ENCODE data around the gene SBSN.

Gene SBSN, protein sequence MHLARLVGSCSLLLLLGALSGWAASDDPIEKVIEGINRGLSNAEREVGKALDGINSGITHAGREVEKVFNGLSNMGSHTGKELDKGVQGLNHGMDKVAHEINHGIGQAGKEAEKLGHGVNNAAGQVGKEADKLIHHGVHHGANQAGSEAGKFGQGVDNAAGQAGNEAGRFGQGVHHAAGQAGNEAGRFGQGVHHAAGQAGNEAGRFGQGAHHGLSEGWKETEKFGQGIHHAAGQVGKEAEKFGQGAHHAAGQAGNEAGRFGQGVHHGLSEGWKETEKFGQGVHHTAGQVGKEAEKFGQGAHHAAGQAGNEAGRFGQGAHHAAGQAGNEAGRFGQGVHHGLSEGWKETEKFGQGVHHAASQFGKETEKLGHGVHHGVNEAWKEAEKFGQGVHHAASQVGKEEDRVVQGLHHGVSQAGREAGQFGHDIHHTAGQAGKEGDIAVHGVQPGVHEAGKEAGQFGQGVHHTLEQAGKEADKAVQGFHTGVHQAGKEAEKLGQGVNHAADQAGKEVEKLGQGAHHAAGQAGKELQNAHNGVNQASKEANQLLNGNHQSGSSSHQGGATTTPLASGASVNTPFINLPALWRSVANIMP

GRCh38 chr19:35528218-35529038, at the start of gene SBSN:
SBSN (minus strand) TSS chr19:35528311; CDS start chr19:35528281, 30 bp downstream.
- no peak for DNase-seq

DNA sequence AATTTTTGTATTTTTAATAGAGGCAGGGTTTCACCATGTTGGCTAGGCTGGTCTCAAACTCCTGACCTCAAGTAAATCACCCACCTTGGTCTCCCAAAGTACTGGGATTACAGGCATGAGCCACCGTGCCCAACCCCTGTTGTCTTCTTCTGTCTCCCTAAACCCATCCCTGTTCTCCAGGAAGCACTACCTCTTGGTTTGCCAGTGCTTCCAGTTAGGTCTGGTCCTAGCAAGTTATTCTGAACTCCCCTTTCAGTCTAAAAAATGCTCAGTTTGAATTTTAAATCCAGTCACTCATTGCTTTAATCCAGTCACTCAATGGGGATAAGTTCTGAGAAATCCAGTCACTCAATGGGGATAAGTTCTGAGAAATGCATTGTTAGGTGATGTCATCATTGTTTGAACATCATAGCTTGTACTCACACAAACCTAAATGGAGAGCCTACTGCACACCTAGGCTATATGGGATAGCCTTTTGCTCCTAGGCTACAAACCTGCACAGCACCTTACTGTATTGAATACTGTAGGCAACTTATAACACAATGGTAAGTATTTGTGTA, 43.4 kb upstream of the SBSN start:
- no peak for DNase-seq

DNA sequence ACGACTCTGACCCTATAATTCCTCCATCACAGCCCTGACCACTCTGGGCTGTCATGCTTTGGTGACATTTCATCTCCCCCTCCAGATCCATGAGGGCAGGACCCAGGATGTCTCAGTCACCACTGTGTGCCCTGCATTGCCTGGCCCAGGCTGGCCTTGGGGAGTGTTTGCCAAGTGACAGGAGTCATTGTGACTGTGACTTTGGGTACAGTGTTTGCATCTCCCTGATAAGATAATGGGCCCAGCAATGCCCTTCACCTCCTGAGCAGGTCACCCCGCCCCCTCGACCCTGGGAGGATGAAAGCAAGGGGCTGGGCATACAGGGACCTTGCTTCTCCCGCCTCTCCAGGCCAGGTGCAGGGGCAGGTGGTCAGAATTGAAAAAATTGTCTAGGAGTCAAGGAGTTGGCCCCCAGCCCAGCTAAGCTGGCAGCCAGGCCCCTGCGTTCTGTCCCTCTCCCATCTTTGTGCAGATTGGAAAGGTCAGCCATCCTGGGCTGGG, 41.2 kb upstream of the SBSN start:
- no peak for DNase-seq

DNA sequence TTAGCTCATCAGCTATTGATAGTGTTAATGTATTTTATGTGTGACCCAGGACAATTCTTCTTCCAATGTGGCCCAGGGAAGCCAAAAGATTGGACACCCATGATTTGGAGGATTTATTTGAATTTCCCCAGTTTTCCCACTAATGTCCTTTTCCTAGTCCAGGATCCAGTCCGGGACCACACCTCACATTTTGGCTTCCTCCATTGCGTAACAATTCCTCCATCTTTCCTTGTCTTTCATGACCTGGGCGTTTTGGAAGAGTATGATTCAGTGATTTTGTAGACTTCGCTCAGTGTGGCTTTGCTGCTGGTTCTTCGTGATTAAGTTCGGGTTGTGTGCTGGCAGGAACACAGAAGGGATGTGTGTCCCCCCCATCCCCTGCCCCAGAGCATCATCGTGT, 38.6 kb upstream of the SBSN start:
- DNase-seq = no peak

DNA sequence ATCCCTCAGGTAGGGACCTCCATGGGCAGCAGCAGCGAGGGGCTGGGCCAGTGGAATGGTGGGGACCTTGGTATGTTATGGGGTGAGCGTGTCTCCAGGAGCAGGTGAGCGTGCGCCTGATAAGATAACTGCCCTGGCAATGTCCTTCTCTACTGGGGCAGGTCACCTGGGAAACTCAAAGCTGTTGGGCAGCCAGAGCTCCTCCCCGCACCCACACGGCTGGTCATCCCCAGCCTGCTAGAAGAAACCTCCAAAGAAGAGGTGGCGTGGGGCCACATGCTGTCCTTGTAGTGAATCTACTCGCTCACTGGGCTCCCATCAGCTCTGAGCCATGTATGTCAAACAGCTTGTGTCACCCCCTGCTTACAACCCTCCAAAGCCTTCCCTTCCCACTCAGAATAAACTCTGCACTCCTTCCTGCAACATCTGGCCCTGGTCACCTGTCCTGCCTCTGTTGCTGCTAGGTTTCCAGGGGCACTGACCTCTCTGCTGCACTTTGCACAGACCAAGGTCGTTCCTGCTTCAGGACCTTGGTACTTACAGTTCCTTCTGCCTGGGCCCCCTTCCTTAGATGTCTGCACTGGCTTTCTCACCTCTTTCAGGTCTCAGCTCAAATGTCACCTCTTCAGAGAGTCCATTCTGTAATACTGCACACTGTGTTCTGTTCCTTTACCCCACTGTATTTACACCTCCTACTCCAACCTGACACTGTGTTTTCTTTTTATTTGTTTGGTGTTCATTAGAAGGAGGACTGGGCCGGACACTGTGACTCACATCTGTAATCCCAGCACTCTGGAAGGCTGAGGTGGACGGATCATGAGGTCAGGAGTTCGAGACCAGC, 37.1 kb upstream of the SBSN start:
- DNase-seq = no peak

- no peak for DNase-seq
Measured at GRCh38 chr19:35563207-35563829, 35.2 kb upstream of the SBSN start, which contains the start of gene ATP4A. ATP4A (minus strand) TSS chr19:35563658; CDS start chr19:35563629, 29 bp downstream.

GRCh38 chr19:35562776-35563175, 34.7 kb upstream of the SBSN start:
- no peak for DNase-seq

DNA sequence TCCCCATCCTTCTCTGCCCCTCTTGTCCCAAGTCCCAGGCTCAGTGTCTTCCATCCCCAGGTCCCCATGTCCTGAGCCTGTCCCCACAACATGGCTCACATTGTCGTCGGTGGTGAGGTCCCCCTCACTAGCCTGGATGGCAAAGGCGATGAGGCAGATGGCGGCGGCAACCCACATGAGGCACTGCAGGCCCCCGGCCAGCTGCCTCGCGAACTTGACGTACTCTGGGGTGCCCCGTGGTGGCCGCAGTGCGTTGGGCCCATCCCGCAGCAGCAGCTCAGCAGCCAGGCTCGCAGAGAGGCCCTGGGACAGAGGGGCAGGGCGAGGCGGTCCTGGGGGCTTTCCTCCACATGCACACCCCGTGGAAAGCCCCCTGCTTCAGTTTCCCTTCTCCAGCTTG, 34.2 kb upstream of the SBSN start:
- no peak for DNase-seq

DNA sequence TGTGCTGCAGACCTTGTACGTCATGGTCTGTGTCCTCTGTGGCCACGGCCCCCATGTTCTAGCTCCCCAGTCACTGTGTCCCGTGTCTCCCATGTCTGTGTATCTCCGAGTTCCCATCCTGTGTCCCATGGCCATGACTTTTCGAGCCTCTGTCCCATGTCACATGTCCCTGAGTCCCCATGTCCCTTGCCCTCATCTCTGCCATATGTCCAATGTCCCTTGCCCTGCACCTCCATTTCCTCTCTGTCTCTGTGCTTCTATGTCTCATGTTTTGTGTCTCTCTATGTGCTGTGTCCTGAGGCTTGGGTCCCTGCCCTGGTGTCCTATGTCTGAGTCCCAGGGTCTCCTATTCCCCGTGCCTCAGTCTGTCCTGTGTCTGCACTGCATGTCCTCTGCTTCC, 33.3 kb upstream of the SBSN start:
- no peak for DNase-seq

- DNase-seq = no peak
Measured at GRCh38 chr19:35560677-35561076, 32.6 kb upstream of the SBSN start.

GRCh38 chr19:35560271-35560670, 32.2 kb upstream of the SBSN start:
- DNase-seq = no peak

GRCh38 chr19:35559781-35560180, 31.7 kb upstream of the SBSN start:
- no peak for DNase-seq

- no peak for DNase-seq
Measured at GRCh38 chr19:35559281-35559659, 31.2 kb upstream of the SBSN start.

GRCh38 chr19:35558400-35559280, 30.5 kb upstream of the SBSN start:
- DNase-seq = no peak

DNA sequence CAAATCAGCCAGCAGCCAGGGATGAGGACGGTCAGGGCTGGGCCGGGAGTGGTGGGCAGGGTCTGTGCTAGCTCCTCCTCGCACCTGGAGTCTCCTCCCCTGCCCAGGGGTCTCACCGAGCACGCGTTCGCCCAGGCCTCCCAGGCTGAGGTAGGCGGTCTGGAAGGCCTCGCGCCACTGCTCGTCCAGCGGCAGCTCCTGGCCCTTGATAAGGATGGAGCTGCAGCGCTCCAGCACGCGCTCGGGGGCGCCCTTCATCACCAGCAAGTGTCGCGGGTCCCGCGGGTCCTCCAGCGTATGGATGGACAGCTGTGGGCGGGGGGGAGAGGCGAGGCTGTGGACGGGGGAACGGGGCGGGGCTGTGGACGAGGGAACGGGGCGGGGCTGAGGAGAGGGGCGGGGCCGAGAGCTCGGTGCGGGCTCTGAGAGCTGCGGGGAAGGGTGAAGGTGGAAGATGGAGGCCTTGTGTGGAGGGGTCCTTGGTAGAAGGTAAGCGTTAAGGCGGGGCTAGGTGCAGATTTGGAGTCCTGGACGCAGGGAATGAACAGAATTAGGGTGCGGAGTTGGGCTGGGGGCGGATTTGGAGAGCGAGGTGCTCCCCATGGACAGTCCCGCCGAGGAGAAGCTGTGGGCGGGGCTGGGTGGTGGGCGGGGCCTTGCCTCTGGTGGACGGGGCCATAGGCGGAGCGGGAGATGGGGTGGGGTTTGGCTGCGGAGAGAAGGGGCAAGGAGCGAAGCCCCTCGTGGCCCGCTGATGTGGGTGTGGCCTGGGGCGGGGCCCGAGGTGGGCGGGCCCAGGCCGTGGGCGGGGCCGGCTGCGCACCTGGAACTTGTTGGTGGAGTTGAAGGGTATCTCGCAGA, 29.7 kb upstream of the SBSN start:
- no peak for DNase-seq

DNA sequence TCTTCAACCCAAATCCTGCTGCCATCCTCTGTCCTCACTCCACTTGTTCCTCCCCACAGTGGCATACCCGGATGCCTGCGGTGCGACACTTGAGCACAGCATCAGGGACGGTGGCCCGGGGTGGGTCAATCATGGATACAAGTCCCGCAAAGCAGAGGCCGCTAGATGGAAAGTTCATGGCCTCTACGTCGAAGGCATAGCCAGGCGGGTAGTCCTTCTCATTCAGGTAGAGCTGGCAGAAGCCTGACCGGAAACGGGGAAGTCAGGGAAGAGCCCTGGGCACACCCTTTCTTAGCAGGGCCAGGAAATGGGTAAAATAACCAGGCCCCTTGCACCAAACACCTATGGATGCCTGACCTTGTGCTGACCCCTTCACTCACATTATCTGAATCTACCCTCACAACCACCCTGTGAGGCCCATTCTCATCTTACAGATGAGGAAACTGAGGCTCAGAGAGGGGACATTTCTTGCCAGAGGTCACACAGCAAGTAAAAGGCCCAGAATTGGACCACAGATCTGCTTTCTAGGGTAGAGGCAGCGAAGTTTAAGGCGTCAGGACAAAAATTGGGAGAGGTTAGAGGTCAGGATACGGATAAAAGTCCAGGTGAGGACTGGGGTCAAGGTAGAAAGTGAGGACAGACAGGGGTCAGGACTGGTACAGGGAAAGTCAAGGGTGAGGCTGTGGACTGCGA, 28.9 kb upstream of the SBSN start:
- DNase-seq = no peak

- DNase-seq = no peak
Measured at GRCh38 chr19:35556025-35556590, 28.0 kb upstream of the SBSN start.

GRCh38 chr19:35555301-35556005, 27.3 kb upstream of the SBSN start:
- DNase-seq = no peak
